GM18861 (cell line): ENCODE data around the gene PRKCG.
"Not testable (repeated sequence)": the region's sequence is repeated elsewhere in the genome, so short reads cannot be mapped to it uniquely, and the experiment has no call there.

Experiments used
- ATAC-seq: cut with Tn5 transposase; IDR thresholded peaks from one replicate; pipeline ENCODE4 v1.9.1; 2021; ENCODE audit not compliant: unreplicated experiment

The PRKCG gene

DNA sequence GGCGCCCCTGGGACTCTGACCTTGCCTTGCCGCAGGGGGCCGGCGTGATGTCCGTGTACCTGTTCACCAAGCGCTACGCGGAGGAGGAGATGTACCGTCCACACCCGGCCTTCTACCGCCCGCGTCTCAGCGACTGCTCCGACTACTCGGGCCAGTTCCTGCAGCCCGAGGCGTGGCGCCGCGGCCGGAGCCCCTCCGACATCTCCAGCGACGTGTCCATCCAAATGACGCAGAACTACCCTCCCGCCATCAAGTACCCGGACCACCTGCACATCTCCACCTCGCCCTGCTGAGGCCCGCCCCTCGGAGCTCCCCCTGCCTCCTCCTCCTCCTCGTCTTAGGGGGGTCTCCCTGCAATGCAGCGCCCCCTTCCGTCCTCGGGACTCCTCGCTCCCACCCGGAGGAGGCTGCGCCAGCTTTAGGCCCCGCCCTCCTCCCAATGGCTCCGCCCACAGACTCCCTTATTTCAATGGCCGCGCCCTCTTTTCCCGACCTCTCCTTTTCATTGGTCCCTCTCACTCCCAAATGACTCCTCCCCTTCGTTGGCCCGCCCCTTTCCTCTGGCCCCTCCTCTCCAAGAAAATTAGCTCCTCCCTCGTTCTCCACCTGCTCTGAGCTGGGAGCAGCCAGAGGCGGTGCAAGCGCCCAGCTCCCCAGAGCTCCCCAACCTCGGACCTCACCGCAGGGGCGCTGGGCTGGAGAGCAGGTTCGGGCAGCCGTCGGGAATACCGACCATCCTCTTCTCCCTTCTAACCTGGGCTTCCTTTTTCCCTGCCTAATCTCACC is 60.2 kb downstream of the PRKCG start:
- ATAC-seq, result no peak

DNA sequence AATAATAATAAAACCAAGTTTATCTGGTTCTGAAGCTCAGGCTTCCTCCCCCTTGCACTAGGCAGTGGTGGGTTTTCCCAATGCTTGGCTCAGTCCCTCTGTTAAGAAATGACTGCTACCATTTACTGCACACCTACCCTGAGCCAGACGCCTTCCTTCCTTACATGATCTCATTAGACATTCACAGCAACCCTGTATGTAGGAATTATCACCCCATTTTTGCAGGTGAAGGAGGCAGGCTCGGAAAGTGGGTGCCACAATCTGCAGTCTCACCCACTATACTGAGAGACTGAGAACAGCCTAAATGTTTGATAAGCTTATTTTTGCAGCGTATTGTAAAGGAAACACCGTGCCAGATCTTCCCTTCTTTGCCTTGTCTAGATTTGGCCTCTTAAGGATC is 62.4 kb downstream of the PRKCG start:
- no peak for ATAC-seq

DNA sequence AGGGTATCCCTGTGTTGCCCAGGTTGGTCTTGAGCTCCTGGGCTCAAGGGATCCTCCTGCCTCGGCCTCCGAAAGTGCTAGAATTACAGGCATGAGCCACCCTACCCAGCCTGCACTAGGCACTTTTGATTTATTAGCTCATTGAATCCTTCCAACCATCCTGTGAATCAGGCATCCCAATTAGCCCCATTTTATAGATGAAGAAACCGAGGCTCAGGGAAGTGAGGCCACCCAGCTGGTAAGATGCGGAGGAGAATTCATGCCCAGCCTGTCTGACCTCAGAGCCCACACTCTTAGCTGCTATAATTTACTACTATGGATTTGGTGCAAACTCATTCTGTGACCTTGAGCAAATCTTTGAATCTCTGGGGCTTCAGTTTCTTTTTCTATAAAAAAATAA is 62.9 kb downstream of the PRKCG start:
- no peak for ATAC-seq

DNA sequence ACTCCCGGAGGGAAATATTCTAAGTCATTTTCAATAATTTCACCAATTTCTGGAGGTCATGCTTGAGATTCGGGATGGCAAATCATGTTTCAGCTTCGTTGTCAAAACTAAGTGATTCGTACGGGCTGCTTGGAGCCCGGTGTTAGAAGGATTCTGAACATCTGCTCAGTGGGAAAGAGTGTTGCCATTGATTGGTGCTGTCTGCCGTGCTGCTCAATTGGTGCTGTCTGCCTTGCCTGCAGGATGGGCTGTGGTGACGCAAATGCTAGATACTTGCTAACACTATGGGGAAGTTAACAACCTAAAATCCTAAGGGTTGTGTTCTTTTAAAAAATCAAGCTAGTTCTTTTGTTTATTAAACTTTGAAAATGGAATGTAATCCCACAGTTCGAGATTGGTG is 63.4 kb downstream of the PRKCG start:
- no peak for ATAC-seq

DNA sequence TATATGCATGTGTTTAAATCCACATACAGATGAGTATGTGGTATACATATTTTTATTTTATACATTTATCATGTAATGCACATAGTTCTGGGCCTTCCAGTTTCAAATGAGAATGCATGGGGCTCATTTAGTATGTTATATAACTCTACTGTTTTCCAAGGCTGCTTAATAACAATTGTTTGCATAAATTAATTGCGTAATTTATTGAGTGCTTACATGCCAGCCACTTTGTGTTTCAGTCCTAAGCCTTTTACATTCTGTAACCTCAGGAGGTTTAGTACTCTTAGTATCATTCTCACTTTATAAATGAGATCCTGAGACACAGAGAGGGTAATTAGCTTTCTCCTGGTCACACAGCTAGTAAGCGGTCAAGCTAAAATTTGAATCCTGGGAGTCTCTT is 64.0 kb downstream of the PRKCG start:
- no peak for ATAC-seq

DNA sequence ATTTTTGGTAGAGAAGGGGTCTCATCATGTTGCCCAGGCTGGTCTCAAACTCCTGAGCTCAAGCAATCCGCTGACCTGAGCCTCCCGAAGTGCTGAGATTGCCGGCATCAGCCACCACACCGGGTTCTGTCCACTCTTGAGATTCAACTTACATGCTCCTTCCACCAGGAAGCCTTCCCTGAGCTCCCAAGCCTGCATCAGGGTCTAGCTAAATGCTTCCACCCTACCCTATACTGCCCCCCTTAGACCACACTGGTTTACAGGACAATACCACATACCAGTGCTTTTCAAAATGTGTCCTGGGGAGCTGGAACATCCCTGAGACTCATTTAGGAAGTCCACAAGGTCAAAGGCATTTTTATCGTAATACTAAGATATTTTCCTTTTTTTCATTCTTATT is 65.6 kb downstream of the PRKCG start:
- no peak for ATAC-seq

DNA sequence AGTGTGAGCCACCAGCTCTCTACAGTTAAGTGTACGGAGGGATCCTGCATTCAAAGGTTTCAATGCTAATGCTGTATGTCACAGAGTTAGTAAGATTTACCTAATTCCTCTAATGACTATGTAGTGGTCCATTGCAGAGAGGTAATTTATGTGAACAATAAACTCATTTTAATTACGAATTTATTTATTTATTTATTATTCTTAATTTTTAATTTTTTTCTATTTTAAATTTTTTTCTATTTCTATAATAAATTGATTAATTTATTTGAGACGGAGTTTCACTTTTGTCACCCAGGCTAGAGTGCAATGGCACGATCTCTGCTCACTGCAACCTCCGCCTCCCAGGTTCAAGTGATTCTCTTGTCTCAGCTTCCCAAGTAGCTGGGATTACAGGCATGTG is 66.6 kb downstream of the PRKCG start:
- not testable (repeated sequence) for ATAC-seq

DNA sequence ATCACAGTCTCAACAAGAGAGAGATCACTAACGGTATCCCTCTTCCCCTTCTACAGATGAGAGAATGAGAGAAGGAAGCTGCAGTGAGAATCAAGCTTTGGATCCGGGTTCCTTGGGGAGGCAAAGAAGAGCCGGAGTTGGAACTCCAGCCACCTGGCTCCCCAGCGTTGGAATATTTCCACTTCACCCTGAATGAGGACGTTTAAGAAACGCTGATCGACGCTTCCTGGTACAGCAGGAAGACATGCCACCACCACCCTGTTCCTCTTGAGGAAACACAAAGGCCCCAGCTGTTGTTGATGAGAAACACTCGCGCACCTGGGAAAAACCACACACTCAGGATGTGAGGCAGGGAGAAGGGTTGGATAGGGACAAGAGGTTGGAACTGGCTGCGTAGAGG is 69.4 kb downstream of the PRKCG start:
- no peak for ATAC-seq

DNA sequence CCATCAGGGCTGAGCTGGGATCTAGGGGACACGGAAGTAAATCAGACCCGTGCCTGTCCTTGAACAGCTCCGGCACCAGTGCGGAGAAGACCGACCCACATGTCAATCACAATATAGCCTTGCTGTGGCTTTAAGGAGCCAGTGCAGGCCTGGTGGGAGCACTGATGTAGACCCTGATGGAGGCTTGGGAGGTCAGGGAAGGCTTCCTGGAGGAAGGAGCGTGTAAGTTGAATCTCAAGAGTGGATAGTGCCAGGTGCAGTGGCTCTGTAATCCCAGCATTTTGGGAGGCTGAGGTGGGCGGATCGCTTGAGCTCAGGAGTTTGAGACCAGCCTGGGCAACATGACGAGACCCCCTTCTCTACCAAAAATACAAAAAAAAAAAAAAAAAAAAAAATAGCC is 70.0 kb downstream of the PRKCG start:
- no peak for ATAC-seq

DNA sequence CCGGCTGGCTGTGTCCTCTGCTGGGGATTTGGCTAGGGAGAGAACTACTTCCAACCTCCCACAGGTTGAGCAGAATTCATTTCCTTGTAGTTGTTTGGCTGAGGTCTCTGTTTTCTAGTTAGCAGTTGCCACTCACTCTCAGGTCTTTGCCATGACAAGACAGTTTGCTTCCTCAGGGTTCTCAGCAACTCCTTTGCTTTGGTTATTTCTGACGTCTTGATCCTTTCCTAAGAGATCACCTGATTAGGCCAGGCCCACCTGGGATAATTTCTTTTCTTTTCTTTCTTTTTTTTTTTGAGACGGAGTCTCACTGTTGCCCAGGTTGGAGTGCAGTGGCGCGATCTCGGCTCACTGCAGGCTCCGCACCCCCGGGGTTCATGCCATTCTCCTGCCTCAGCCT is 71.4 kb downstream of the PRKCG start:
- ATAC-seq, result no peak
